Stimulated activated naive CD4-positive, alpha-beta T cell treated with Interleukin-2 at 50 U/mL for 16 hours (primary cell): Measurements from ENCODE around the gene MYO18A.

ENCODE experiments used
- DNase-seq: peaks from one replicate; lab custom pipeline; 2025; lab: John Stamatoyannopoulos, UW

The MYO18A gene

GRCh38 chr17:29077320-29077719 lies 102.9 kb downstream of the MYO18A start:
- DNase-seq: no peak

GRCh38 chr17:29076722-29077121 lies 103.5 kb downstream of the MYO18A start:
- DNase-seq: no peak

- no peak for DNase-seq
These were observed 104.1 kb downstream of the MYO18A start for GRCh38 chr17:29076087-29076486.

GRCh38 chr17:29074488-29074887 lies 105.7 kb downstream of the MYO18A start:
- no peak for DNase-seq

GRCh38 chr17:29073520-29073919 lies 106.7 kb downstream of the MYO18A start:
- DNase-seq: no peak

GRCh38 chr17:29073045-29073444 lies 107.2 kb downstream of the MYO18A start:
- no peak for DNase-seq

- no peak for DNase-seq
These were observed 108.9 kb downstream of the MYO18A start for GRCh38 chr17:29071303-29071702.

GRCh38 chr17:29070781-29071180 lies 109.4 kb downstream of the MYO18A start:
- no peak for DNase-seq

- DNase-seq: no peak
These were observed 109.9 kb downstream of the MYO18A start for GRCh38 chr17:29070308-29070707.

GRCh38 chr17:29069526-29070041 lies 110.6 kb downstream of the MYO18A start:
- no peak for DNase-seq

GRCh38 chr17:29068818-29069217 lies 111.4 kb downstream of the MYO18A start:
- no peak for DNase-seq

GRCh38 chr17:29066606-29067005 lies 113.6 kb downstream of the MYO18A start:
- no peak for DNase-seq

GRCh38 chr17:29066047-29066446 lies 114.2 kb downstream of the MYO18A start:
- DNase-seq: no peak

GRCh38 chr17:29063992-29064391 lies 116.2 kb downstream of the MYO18A start:
- DNase-seq: no peak

- no peak for DNase-seq
These were observed 118.0 kb downstream of the MYO18A start for GRCh38 chr17:29062215-29062614.

- no peak for DNase-seq
These were observed 119.2 kb downstream of the MYO18A start for GRCh38 chr17:29061036-29061435.

- DNase-seq: no peak
These were observed 119.7 kb downstream of the MYO18A start for GRCh38 chr17:29060475-29060874.

GRCh38 chr17:29059281-29059680 lies 120.9 kb downstream of the MYO18A start:
- DNase-seq: no peak

GRCh38 chr17:29058391-29058790 lies 121.8 kb downstream of the MYO18A start:
- no peak for DNase-seq

- no peak for DNase-seq
These were observed 122.8 kb downstream of the MYO18A start for GRCh38 chr17:29057361-29057760.

- no peak for DNase-seq
These were observed 125.4 kb downstream of the MYO18A start for GRCh38 chr17:29054835-29055234.

GRCh38 chr17:29051731-29052130 lies 128.5 kb downstream of the MYO18A start:
- no peak for DNase-seq

- DNase-seq: no peak
These were observed 129.0 kb downstream of the MYO18A start for GRCh38 chr17:29051194-29051593.

GRCh38 chr17:29050176-29050575 lies 130.0 kb downstream of the MYO18A start:
- DNase-seq: no peak
